NCI-H2171 treated with DMSO at 0.1 percent for 48 hours (cell line): ENCODE results near the gene GALNT18.
"Not testable (repeated sequence)": the region's sequence is repeated elsewhere in the genome, so short reads cannot be mapped to it uniquely, and the experiment has no call there.

Source experiments
- DNase-seq: peaks from one replicate; lab custom pipeline; 2025; lab: John Stamatoyannopoulos, UW

The GALNT18 gene

DNA sequence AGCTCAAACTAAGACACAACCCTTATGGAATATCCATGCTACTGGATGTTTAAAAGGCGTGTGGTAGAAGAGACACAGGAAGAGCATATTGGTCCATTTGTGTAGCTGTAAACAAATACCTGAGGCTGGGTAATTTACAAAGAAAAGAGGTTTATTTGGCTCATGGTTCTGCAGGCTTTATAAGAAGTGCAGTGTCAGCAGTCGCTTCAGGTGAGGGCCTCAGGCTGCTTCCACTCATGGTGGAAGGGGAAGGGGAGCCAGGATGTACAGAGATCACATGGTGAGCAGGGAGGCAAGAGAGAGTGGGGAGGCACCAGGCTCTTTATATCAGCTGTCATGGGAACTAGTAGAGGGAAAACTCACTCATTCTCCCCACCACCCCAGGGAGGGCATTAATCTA lies 237.0 kb downstream of the GALNT18 start:
- no peak for DNase-seq

DNA sequence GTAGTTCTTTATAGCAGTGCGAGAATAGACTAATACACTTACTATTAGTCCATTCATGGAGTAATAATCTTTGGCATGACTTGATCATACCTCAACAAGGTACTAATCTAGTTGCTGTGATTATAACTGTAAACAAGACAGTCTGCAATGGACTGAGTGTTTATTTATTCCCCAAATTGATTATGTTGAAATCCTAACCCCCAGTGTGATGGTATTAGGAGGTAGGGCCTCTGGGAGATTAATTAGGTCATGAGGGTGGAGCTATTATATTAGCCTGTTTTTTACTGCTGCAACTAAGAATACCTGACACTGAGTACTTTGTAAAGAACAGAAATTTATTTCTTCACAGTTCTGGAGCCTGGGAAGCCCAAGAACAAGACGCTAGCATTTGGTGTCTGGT lies 237.8 kb downstream of the GALNT18 start:
- no peak for DNase-seq

DNA sequence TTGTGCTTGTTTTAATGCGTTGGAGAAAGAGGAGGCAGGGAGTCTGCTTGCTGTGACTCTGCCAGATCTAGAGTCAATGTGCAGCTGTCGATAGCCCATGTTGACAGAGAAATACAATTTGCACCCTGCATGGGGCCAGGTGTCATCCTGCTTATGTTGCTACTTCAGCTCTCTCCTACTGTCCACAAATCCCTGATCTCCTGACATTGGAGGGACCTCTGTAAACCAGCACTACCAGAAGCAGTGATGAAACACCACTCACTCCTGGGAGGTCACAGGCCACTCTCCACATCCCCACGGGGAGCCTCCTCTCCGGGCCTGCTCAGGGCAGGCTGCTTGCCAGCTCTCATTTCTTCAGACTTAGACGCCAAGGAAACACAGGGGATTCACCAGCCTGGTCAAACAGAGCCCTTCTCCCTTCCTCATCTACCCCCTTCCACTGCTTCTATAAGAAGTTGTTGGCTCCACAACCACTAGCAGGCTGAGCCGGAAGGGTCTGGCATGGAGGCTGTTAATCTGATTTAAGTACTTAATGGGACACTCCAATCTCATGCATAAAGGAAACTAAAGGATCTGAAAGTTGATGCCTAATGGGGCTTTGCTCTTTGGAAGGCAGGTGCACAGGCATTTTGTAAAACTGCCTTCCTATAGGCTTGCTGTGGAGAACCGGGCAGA lies 238.8 kb downstream of the GALNT18 start:
- DNase-seq, result peak; percentile 9

DNA sequence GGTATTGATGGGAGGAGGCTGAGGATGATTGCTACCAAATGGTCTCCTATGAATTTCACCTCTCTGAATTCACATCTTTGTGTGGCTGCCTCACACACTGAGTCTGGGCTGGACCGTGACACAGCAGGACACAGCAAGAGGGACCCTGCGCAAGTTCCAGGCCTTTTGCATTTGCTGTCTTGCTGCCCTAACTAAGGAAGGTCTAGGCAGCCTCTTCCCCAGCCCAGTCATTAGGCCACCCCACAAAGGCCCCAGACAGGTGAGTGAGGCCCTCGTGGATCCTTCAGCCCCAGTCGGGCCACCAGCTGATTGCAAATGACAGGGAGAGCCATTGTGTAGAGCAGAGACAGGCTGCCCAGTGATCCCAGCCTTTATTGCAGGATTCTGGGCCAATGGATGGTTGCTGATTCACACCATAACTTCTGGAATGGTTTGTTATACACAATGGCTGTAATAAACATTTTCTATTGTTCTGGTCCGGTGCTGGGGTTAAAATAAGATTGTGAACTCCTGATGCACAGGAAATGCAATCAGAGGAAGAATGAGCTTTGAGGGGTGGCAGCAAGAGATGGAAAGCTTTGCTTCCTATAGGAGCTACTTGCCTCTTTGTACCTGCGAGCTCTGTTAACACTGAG lies 240.2 kb downstream of the GALNT18 start:
- no peak for DNase-seq

DNA sequence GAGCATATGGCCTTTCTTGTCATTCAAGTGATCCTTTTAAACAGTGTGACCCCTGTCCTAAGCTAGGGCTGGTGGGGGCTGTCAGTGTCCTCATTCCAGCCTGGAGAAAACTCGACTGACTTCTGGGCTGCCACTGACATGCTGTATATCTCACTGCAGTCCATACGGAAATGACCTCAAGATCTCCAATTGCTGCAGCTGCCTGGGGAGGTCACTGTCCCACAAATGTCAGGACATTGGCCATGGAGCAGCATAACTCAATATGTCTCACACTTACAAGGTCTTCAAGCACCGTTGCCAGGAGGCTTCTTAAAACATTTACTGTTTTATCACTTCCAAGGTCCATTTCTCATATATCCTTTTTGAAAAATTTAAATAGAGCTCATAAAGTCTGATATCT lies 240.9 kb downstream of the GALNT18 start:
- no peak for DNase-seq

DNA sequence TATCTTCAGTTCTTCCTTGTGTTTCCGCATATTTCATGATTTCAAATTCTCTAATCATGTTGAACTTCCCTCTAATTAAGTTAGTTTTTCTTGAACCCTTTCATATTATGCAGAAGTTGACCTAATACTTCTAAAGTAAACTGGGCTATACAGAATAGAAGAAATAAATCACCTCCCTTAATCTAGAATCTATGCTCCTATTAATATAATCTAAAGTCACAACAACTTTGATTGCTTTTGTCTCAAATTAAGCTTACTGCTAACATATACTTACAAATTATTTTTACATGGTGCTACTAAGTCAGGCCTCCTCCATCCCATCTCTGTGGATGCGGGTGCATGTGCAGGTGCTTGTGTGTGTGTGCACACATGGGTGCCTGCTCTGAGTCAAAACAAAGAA lies 241.5 kb downstream of the GALNT18 start:
- no peak for DNase-seq

DNA sequence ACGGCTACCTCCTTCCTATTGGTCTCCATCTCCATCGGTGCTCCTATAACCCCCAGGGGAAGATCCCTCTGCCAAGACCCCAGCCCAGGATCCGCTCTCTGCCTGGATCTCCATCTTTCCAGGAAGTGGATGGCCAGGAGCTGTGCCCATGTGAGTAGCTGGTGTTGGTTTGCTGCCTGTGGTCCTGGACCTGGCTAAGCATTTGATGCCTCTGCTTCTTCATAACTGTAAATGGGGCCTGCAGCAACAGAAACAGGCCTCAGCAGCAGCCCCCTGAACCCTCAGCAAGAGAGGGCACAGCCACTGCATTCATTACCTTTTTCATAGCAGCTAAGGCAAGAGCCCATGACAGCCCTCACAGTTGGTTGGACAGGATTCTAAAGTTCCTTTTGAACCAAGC lies 242.1 kb downstream of the GALNT18 start:
- no peak for DNase-seq

DNA sequence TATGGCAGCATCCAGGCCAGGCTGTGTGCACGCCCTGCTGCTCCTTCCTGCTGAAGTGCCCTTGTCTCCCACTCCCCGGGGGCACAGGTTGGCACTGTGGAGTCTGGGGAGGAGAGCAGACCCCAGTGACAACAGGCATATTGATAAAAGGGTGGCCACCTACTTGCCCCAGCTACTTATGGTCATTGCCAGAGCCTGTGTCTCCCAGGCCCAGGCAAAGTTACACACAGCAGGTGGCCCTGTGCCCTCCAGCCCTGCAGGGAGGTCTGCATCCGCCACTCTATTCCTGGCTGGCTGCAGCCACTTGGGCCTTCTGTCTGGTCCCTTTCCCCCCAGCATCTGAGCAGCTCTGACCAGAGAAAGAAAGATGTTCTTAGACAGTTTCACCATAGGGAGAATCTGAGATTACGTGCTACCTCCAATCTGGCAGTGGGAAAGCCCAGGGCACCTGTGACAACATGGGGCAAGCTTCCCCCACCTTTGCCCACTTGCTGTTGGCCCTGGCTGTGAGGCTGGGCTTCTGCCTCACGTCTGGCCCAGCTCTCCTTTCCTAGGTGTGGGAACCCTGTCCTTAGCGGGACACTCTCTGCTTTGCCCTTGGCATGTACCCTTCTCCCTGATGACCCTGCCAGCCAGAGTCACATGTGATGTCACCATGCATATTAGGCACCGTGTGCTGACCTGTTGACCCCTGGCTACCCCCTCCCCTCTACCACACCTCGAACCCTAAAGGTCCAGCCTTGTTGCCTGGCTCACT lies 243.4 kb downstream of the GALNT18 start:
- no peak for DNase-seq

DNA sequence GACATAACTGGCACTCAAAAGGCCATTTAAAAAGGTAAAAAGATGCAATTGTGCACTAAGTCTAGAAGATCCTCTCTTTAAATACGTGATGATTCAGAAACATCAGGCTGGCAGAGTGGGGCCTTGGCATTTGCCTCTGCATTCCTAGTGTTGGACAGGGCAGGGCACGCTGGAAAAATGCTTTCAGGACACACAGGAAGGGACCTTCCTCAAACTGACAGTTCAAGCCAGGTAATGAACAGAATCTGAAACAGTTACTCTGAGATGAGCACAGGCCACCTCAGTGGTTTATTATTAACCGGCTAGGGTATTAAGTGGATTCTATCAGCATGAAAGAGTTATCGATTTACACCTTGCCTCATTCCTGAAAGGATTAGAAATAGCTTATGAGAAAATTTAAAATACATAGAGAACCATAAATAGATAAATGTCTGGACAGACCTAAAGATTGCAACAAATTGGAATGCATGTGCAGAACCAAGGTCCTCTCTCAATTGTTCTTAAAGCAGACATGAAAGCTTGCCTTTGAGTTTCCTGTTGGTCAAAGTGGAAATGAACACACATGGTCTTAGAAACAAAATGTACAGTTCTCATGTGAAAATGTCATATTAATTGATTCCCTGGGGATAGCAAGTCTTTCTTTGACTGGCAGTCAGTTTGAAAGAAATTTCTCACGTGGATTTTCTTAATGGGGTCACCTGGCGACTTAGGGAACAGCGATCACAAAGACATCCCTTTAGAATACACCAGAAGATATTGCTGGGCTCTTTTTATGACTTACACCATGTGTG lies 247.3 kb downstream of the GALNT18 start:
- DNase-seq, result no peak

DNA sequence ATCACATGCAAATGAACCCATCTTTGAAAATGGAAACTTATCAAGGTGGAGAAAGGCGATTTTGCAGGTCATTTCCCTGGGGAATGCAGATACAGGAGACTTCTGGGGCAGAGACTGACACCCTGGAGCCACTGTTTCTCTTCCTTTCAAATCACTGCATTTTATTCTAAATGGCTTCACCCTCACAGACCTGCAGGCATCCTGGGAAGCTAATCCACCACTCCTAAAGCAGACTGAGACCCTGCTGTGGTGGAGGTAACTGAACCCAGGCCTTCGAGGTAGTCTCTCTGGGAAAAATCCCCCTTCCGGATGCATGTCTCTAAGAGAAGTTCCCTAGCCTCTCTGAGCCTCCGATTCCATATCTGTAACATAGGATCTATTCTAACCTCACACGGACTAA lies 247.9 kb downstream of the GALNT18 start:
- DNase-seq, result no peak

DNA sequence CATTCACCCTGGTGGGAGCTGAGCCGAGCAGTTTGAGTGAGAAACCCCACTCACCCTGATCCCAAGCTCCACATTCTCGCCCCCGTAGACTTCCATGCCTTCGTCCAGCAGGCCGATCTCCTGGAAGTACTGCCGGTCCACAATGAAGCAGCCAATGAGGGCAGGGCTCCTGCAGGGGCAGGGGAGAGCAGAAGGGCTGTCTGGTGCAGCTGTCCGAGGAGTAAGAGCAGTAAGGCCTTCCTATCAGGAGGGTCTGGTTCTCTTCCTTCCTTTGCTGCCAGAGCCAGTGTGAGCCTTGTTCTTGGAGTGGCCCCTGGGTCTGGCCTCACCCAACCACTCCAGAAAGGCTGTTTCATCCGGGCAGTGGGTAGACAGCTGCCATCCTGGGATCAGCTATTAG lies 249.3 kb downstream of the GALNT18 start:
- no peak for DNase-seq

DNA sequence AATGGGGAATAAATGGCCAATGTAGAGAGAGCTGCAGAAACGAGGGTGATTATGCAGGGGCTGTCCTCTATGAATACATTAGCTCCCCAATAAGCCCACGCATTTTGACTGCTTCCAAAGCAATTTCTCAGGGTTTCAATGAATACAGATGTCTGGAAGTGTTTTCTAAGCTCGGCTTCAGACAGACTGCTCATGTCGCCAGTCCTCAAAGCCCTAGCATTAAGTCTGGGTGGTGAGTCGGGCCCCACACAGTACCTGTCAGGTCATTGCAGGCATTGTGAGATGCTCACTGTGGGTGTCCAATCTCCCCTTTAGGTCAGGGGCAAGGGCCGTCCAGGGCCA lies 250.9 kb downstream of the GALNT18 start:
- DNase-seq, result no peak

DNA sequence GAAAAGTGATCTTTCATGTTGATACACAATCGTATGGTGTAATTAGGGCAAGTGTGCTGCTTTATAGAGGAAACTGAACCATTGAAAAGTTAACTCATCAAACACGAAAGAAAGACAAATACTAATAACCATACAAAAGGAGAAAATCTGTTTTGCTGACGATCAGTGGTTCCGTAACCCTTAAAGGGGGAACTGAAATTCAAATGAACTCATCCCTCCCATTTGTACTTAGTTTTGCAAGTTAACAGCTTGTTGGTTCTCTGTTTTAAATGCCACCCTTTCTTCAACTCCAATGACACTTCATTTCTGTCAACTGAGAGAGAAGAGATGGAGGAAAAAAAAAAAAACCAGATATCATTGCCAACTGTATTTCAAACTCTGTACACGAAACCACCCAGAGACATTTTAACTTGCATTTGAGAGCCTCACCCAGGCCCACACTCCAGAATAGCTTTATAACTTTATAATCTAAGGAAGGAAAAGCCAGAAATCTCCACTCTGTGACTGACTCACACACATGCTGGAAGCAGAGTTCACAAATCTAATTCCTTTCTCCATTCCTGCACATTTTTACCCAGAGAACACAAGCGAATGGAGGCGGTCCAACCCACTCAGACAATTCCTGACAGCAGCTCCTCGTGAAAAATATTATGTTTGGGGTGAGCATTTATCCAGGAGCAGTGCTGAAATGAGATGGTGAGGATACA lies 251.4 kb downstream of the GALNT18 start:
- no peak for DNase-seq

DNA sequence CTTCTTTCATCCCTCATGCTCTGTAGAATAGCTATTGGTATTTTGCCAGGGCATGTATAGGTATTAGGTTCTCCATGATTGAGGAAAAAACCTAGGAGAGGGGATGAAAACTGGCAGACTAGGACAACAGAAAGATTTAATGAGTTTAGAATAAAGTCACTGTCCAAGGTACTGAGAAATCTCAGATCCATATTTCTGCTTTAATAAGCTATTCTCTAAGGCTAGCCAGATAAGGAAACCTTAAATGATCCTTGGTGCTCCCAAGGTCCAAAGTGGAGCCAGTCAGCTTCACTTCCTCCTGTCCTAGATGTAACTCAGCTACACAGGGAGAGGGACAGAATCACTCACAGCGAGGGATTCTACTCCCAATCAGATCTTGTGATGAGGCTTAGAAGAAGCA lies 255.0 kb downstream of the GALNT18 start:
- no peak for DNase-seq

DNA sequence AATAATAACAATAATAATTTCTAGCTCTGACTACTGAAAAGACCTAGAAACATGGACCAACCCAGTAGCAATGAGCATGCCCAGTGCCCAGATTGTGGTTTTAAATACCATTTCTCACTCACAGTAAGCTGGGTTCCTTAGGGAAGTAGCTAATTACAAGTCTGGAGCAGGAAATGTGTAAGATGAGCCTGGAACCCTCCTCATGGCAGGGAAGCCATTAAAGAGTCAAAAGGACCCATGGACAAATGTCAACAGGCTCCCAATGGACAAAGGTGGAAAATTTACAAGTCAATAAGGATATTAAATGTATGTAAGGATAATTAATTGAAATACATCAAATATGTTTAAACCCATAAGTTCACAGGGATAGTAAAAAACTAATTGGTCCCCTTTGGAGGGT lies 258.1 kb downstream of the GALNT18 start:
- no peak for DNase-seq

DNA sequence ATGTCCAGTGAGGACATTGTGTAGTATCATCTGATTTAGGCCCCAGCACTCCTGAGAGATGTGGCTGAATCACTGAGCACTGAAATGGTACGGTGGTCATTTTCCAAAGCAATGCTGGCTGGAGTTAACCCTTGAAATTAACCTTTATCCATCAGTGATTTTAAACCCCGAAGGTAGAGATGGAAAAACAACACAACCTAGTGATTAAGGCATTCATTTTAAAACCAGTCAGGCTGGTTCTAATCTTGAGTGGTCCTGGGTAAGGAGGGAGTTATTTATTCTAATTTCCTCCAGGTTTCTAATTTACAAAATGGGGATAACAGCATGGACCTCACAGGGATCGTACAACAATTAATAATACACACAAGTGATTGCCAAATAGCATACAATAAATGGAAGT lies 262.2 kb downstream of the GALNT18 start:
- no peak for DNase-seq

DNA sequence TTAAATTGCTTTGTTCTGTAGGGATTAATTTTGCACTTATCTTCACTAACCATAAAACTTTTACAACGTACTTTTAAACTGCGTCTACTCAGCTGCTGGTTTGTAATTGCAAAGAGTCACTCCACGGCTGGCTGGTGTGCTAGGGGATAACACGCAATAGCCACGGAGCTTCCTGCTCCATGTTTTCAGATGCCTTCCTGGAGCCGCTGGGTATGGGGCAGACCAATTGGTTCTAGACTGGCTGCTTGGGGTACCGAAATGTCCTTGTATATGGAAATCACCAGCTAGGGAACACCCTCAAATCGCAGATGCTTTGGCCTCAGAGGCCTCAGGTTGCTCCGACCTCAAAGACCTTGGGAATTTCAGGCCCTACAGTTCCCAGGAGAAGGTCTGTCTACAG lies 265.0 kb downstream of the GALNT18 start:
- no peak for DNase-seq

DNA sequence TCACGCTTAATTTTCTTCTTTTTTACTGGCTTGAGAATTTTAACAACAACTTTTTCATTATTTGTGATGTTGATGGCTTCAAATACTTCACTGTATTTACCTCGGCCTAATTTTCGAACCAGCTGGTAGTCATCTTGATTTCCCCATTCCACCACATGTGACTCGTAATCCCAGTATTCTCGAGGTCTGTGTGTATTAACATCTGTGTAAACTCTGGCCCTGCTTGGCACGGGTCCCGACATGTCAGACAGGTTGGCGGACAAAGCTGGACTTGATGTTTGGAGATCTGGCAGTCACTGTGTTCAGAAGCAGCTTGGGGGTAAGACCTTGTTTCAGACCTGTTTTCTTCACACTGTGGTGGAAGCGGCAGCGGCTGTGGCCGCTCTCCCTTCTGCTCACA lies 268.9 kb downstream of the GALNT18 start, which contains the start of gene CSNK2A3:
CSNK2A3 (minus strand) TSS at position 373 of the 400 bp plus-strand sequence; CDS start at position 242, 131 bp downstream.
- DNase-seq, result not testable (repeated sequence)

DNA sequence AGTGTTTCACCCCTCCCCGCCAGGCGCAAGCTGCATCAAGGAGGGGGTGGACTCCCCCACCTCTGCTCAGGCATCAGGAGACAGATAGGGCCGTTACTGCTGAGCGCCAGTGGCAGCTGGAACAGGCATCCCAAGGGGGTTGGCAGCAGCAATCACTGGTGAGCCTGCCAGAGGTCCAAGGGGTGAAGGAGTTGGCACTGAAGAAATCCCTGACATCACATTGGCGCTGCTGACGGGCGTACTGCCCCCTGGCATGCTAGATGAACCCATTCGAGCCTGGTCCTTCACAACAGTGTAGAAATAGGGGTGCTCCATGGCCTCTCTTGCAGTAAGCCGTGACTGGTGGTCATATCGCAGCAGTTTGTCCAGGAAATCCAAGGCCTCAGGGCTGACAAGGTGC lies 270.0 kb downstream of the GALNT18 start:
- DNase-seq, result not testable (repeated sequence)

DNA sequence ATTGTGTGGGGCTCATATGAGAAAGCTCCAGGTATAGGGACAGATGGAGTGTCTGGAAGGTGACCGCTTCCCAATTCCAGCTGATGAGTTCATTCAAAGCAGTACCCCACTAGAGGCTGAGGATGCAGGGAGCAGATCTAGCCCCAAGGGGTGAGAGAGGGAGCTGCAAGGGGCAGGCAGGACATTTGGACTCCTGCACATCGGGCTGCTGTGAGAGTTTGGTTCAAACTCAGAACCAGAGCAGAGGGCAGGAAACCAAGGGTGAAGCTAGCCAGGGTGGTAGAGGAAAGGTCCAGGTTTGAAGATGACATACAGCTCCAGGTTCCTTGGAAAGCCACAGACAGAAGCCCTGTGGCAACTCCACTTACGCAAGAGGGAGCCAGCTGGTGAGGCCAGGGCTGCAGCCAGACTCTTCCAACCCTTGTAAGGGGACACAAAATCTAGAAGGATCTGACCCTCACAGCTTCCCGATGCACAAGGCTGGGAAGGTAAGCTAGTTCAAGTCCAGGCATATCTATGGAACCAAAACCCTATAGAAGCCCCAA lies 270.7 kb downstream of the GALNT18 start:
- no peak for DNase-seq

DNA sequence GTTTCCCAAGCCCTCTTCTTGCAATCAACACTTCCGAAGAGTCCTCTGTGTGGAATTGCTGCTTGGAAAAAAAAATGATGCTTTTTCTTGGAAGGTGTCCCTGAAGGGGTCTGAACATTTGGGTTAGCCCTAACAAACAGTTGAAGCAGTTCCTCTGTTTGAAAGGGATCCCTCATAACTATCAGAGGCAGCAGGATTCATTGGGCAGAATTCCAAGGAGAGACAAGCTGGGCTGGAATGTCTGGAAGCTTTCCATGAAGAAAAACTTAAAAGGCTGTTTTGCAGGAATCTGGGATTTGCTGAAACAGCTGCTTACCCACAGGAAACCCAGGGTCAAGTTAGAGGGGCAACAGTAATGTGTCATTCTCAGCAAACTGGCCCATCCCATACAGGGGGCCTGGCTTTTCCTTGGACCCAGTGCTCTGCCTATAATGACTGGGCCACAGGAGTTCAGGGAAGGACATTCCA lies 271.9 kb downstream of the GALNT18 start:
- DNase-seq, result no peak
